Measurements from ENCODE around the gene MYOM3.

MYOM3 gene

DNA sequence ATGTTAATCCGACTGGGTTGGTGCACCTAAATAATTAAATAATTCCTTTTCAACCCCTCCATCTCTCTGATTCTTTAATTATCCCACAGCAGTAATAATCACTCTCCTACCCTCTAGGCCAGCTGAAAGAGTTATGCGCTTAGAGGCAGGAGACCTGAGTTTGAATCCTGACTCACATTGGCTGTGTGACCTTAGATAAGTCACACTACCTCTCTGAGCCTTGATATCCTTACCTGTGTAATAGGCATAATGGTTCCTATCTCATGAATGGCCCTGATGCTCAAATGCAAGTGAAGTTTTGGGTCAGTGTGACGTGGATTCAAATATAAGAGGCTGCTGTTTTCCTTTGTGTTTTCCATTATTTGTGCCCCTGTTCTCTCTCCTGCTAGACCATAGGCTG lies 8.1 kb downstream of the MYOM3 start:
- TF ChIP-seq TEAD4 (IDR thresholded peaks at IDR 0.05) (no peak), EGR1 (IDR thresholded peaks at IDR 0.05) (no peak), TCF12 (IDR thresholded peaks at IDR 0.05; ENCODE audit: low read depth) (no peak), CREB1 (IDR thresholded peaks at IDR 0.05; ENCODE audit: low read depth) (no peak), TAF1 (IDR thresholded peaks at IDR 0.05; ENCODE audit: low read depth) (no peak), RAD21 (IDR thresholded peaks at IDR 0.05; ENCODE audit: low read depth) (no peak), ZBTB7A (IDR thresholded peaks at IDR 0.05; ENCODE audit: low read depth) (no peak), CEBPB (IDR thresholded peaks at IDR 0.05) (no peak), NFIC (IDR thresholded peaks at IDR 0.05) (no peak), YY1 (IDR thresholded peaks at IDR 0.05; ENCODE audit: low read depth) (no peak), EP300 (IDR thresholded peaks at IDR 0.05; ENCODE audit: borderline replicate concordance) (no peak)
- TF ChIP-seq, protein P1, sequence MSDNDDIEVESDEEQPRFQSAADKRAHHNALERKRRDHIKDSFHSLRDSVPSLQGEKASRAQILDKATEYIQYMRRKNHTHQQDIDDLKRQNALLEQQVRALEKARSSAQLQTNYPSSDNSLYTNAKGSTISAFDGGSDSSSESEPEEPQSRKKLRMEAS (IDR thresholded peaks at IDR 0.05) = no peak
- TF ChIP-seq, protein P2, sequence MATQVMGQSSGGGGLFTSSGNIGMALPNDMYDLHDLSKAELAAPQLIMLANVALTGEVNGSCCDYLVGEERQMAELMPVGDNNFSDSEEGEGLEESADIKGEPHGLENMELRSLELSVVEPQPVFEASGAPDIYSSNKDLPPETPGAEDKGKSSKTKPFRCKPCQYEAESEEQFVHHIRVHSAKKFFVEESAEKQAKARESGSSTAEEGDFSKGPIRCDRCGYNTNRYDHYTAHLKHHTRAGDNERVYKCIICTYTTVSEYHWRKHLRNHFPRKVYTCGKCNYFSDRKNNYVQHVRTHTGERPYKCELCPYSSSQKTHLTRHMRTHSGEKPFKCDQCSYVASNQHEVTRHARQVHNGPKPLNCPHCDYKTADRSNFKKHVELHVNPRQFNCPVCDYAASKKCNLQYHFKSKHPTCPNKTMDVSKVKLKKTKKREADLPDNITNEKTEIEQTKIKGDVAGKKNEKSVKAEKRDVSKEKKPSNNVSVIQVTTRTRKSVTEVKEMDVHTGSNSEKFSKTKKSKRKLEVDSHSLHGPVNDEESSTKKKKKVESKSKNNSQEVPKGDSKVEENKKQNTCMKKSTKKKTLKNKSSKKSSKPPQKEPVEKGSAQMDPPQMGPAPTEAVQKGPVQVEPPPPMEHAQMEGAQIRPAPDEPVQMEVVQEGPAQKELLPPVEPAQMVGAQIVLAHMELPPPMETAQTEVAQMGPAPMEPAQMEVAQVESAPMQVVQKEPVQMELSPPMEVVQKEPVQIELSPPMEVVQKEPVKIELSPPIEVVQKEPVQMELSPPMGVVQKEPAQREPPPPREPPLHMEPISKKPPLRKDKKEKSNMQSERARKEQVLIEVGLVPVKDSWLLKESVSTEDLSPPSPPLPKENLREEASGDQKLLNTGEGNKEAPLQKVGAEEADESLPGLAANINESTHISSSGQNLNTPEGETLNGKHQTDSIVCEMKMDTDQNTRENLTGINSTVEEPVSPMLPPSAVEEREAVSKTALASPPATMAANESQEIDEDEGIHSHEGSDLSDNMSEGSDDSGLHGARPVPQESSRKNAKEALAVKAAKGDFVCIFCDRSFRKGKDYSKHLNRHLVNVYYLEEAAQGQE (IDR thresholded peaks at IDR 0.05; ENCODE audit: low read depth) = no peak

DNA sequence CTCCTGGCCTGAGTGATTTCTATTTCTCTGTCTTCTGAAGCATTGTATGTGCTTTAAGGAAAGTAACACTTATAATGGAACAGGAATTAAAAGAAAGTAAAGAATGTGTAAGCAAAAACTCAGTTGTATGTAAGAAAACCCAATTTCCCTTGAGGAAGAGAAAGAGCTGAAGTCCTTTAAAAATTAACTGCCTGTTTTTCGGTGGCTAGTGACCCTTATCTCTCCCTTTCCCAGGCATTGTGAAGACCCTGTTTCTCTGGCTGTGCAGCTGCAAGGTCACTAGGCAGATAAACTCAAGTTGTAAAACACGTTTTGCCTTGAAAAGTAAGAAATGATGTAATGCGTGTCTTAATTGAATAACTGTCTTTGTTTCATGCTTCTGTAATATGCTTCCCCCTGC lies 8.5 kb downstream of the MYOM3 start:
- TF ChIP-seq YY1 (IDR thresholded peaks at IDR 0.05; ENCODE audit: low read depth) = no peak
- TF ChIP-seq CREB1 (IDR thresholded peaks at IDR 0.05; ENCODE audit: low read depth) = no peak
- TF ChIP-seq, protein P3, sequence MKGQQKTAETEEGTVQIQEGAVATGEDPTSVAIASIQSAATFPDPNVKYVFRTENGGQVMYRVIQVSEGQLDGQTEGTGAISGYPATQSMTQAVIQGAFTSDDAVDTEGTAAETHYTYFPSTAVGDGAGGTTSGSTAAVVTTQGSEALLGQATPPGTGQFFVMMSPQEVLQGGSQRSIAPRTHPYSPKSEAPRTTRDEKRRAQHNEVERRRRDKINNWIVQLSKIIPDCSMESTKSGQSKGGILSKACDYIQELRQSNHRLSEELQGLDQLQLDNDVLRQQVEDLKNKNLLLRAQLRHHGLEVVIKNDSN (IDR thresholded peaks at IDR 0.05) = no peak
- TF ChIP-seq, protein P2 (IDR thresholded peaks at IDR 0.05; ENCODE audit: low read depth) = no peak
- TF ChIP-seq, protein P1 (IDR thresholded peaks at IDR 0.05) = no peak
- TF ChIP-seq NFIC (IDR thresholded peaks at IDR 0.05) = no peak
- no peak for TF ChIP-seq TAF1 (IDR thresholded peaks at IDR 0.05; ENCODE audit: low read depth)
- no peak for TF ChIP-seq TEAD4 (IDR thresholded peaks at IDR 0.05)
- TF ChIP-seq EGR1 (IDR thresholded peaks at IDR 0.05) = no peak
- TF ChIP-seq RAD21 (IDR thresholded peaks at IDR 0.05; ENCODE audit: low read depth) = no peak
- no peak for TF ChIP-seq TCF12 (IDR thresholded peaks at IDR 0.05; ENCODE audit: low read depth)
- TF ChIP-seq ZBTB7A (IDR thresholded peaks at IDR 0.05; ENCODE audit: low read depth) = no peak
- no peak for TF ChIP-seq CEBPB (IDR thresholded peaks at IDR 0.05)
- no peak for TF ChIP-seq EP300 (IDR thresholded peaks at IDR 0.05; ENCODE audit: borderline replicate concordance)
- TF ChIP-seq FOXM1 (IDR thresholded peaks at IDR 0.05; ENCODE audit: borderline replicate concordance, low read depth) = no peak

- no peak for TF ChIP-seq NFIC (IDR thresholded peaks at IDR 0.05)
- no peak for TF ChIP-seq RAD21 (IDR thresholded peaks at IDR 0.05; ENCODE audit: low read depth)
- TF ChIP-seq TEAD4 (IDR thresholded peaks at IDR 0.05) = no peak
- no peak for TF ChIP-seq CEBPB (IDR thresholded peaks at IDR 0.05)
- TF ChIP-seq, protein P2 (IDR thresholded peaks at IDR 0.05; ENCODE audit: low read depth) = no peak
- TF ChIP-seq, protein P1 (IDR thresholded peaks at IDR 0.05) = no peak
- TF ChIP-seq CREB1 (IDR thresholded peaks at IDR 0.05; ENCODE audit: low read depth) = no peak
- TF ChIP-seq EGR1 (IDR thresholded peaks at IDR 0.05) = no peak
- no peak for TF ChIP-seq TCF12 (IDR thresholded peaks at IDR 0.05; ENCODE audit: low read depth)
- no peak for TF ChIP-seq EP300 (IDR thresholded peaks at IDR 0.05; ENCODE audit: borderline replicate concordance)
- TF ChIP-seq, protein P3 (IDR thresholded peaks at IDR 0.05) = no peak
- TF ChIP-seq TAF1 (IDR thresholded peaks at IDR 0.05; ENCODE audit: low read depth) = no peak
- TF ChIP-seq ZBTB7A (IDR thresholded peaks at IDR 0.05; ENCODE audit: low read depth) = no peak
- no peak for TF ChIP-seq YY1 (IDR thresholded peaks at IDR 0.05; ENCODE audit: low read depth)
- TF ChIP-seq FOXM1 (IDR thresholded peaks at IDR 0.05; ENCODE audit: borderline replicate concordance, low read depth) = no peak
Observed at GRCh38 chr1:24102961-24103360, 9.0 kb downstream of the MYOM3 start.

All from Ishikawa (cell line).